ENCODE results near the gene RAN. TPM values are rescaled to one million over a fixed set of nuclear protein-coding genes. Genes with fewer than 3 reads are reported as not detected.
"Not testable (repeated sequence)": the region's sequence is repeated elsewhere in the genome, so short reads cannot be mapped to it uniquely, and the experiment has no call there.

Gene RAN
- total RNA-seq, 1 experiment from 2014 or later = 894 TPM

GRCh38 chr12:130862161-130862560 is 9.7 kb upstream of the RAN start:
- no peak for TF ChIP-seq EZH2 (IDR thresholded peaks at IDR 0.05; ENCODE audit: low read depth)
- TF ChIP-seq CTCF (conservative IDR thresholded peaks at IDR 0.05) = no peak
- H3K4me3 ChIP-seq = no peak overlapping the region
- CTCF ChIA-PET = no interaction called here
- no peaks in the 10 kb centered on the region for H3K36me3 ChIP-seq (ENCODE audit: low read depth)
- no peaks in the 10 kb centered on the region for H3K27me3 ChIP-seq (ENCODE audit: insufficient read depth, low read depth)
- no peak overlapping the region for H3K4me2 ChIP-seq
- no peak overlapping the region for H3K27ac ChIP-seq
- H3F3A ChIP-seq (ENCODE audit: insufficient read depth, low read depth) = no peaks in the 10 kb centered on the region; the same call in 1 of the 2 replicates
- H2AFZ ChIP-seq = no peak overlapping the region
- H3K9me2 ChIP-seq (ENCODE audit: insufficient read depth) = no peaks in the 10 kb centered on the region
- no peaks in the 10 kb centered on the region for H3K79me2 ChIP-seq (ENCODE audit: low read depth)
- no TSS peak for BruUV-seq (replicated peaks)
- POLR2A ChIA-PET (ENCODE audit: unreplicated experiment) = no interaction called here
- no peaks in the 10 kb centered on the region for H3K4me1 ChIP-seq (replicated peaks; ENCODE audit: insufficient read depth)
- intact Hi-C loops (cut with micrococcal nuclease; ENCODE audit: unreplicated experiment) = no loop called here
- H4K20me1 ChIP-seq (ENCODE audit: insufficient read depth) = no peaks in the 10 kb centered on the region
- no peak for DNase-seq
- no peaks in the 10 kb centered on the region; the same call in 1 of the 2 replicates for H3K9me3 ChIP-seq (ENCODE audit: insufficient read depth, low read depth)

- H4K20me1 ChIP-seq (ENCODE audit: insufficient read depth); H3K27me3 ChIP-seq (ENCODE audit: insufficient read depth, low read depth); H3K36me3 ChIP-seq (ENCODE audit: low read depth); H3K9me2 ChIP-seq (ENCODE audit: insufficient read depth); BruUV-seq (replicated peaks); H3K4me1 ChIP-seq (replicated peaks; ENCODE audit: insufficient read depth); H3K27ac ChIP-seq; H3K4me2 ChIP-seq; H3K9me3 ChIP-seq (ENCODE audit: insufficient read depth, low read depth); H3F3A ChIP-seq (ENCODE audit: insufficient read depth, low read depth); DNase-seq; H3K4me3 ChIP-seq; H3K79me2 ChIP-seq (ENCODE audit: low read depth); intact Hi-C loops (cut with micrococcal nuclease; ENCODE audit: unreplicated experiment); POLR2A ChIA-PET (ENCODE audit: unreplicated experiment); H2AFZ ChIP-seq; CTCF ChIA-PET: not testable (repeated sequence)
These were observed 9.1 kb upstream of the RAN start for GRCh38 chr12:130862771-130863170.

- no peaks in the 10 kb centered on the region for H3K9me3 ChIP-seq (ENCODE audit: insufficient read depth, low read depth)
- H3F3A ChIP-seq (ENCODE audit: insufficient read depth, low read depth) = no peaks in the 10 kb centered on the region; the same call in 1 of the 2 replicates
- H2AFZ ChIP-seq = no peak overlapping the region
- H3K27me3 ChIP-seq (ENCODE audit: insufficient read depth, low read depth) = no peaks in the 10 kb centered on the region
- no peaks in the 10 kb centered on the region for H4K20me1 ChIP-seq (ENCODE audit: insufficient read depth)
- no peak overlapping the region for H3K4me3 ChIP-seq
- H3K9me2 ChIP-seq (ENCODE audit: insufficient read depth) = no peaks in the 10 kb centered on the region
- POLR2A ChIA-PET (ENCODE audit: unreplicated experiment) = no interaction called here
- intact Hi-C loops (cut with micrococcal nuclease; ENCODE audit: unreplicated experiment) = no loop called here
- H3K4me1 ChIP-seq (replicated peaks; ENCODE audit: insufficient read depth) = no peaks in the 10 kb centered on the region
- no peaks in the 10 kb centered on the region for H3K79me2 ChIP-seq (ENCODE audit: low read depth)
- DNase-seq = no peak
- H3K36me3 ChIP-seq (ENCODE audit: low read depth) = no peaks in the 10 kb centered on the region
- no TSS peak for BruUV-seq (replicated peaks)
- TF ChIP-seq CTCF (conservative IDR thresholded peaks at IDR 0.05) = no peak
- TF ChIP-seq EZH2 (IDR thresholded peaks at IDR 0.05; ENCODE audit: low read depth) = no peak
- H3K4me2 ChIP-seq = no peak overlapping the region
- CTCF ChIA-PET = no interaction called here
- H3K27ac ChIP-seq = no peak overlapping the region
These were observed 8.6 kb upstream of the RAN start for GRCh38 chr12:130863298-130863697.

GRCh38 chr12:130868412-130868811 is 3.5 kb upstream of the RAN start:
- Histone ChIP-seq H3K27ac (no peak overlapping the region), H3K4me3 (no peak overlapping the region), H3K9me3 (ENCODE audit: insufficient read depth, low read depth) (no peaks in the 10 kb centered on the region), H3F3A (ENCODE audit: insufficient read depth, low read depth) (peaks cover 8% of the 10 kb centered on the region; the same call in 1 of the 2 replicates), H3K27me3 (ENCODE audit: insufficient read depth, low read depth) (no peaks in the 10 kb centered on the region), H3K9me2 (ENCODE audit: insufficient read depth) (no peaks in the 10 kb centered on the region), H4K20me1 (ENCODE audit: insufficient read depth) (peaks cover 4% of the 10 kb centered on the region; the same call in 1 of the 2 replicates), H3K4me1 (replicated peaks; ENCODE audit: insufficient read depth) (peaks cover 4% of the 10 kb centered on the region), H3K36me3 (ENCODE audit: low read depth) (peaks cover 10% of the 10 kb centered on the region), H2AFZ (no peak overlapping the region), H3K79me2 (ENCODE audit: low read depth) (peaks cover 11% of the 10 kb centered on the region), H3K4me2 (no peak overlapping the region)
- DNase-seq = no peak
- intact Hi-C loops (cut with micrococcal nuclease; ENCODE audit: unreplicated experiment) = no loop called here
- POLR2A ChIA-PET (ENCODE audit: unreplicated experiment) = interaction anchor here (0.6 kb wide), 1 partner anchor 18 kb away, joined by 6 read pairs; no protein-coding TSS in a partner anchor
- TF ChIP-seq CTCF (conservative IDR thresholded peaks at IDR 0.05) (no peak), EZH2 (IDR thresholded peaks at IDR 0.05; ENCODE audit: low read depth) (no peak)
- CTCF ChIA-PET = no interaction called here
- BruUV-seq (replicated peaks) = no TSS peak
